Measurements from ENCODE around the gene MAML3.

Gene MAML3

DNA sequence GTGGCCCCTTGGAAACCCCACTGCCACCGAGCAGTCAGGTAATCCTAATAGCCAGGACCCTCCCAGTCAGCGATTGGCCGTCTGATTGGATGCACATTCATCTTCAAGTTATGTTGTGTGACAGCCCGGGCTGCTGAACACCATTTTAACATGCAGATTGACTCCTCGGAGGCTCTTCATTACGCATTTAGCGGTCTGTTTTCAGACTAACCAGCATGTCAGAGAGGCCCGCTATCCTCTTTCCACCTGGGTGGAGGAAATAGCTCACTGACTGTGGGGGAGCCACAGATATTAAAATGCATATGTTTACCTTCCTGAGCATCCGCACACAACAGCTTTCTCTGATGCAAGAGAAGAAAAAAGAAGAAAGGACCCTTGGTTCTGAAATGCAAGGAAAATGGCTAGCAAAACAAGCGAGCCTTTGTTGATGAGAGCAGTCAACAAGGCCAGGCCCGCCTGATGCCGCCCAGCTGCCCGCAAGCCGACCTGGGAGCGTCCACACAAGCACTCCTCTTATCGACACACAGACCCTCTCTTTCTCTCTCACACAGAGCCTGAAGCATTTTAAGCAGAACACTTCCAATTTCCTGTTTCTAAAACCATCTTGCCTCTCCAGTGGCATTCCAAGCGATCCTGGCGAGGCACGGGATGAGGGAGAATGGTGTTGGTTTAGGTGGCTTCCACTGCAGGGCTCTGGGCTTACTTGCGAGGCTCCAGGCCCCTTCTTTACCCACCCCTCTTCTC is 370.1 kb downstream of the MAML3 start:
- DNase-seq (ENCODE audit: low read depth in 2 of 2), result no peak

DNA sequence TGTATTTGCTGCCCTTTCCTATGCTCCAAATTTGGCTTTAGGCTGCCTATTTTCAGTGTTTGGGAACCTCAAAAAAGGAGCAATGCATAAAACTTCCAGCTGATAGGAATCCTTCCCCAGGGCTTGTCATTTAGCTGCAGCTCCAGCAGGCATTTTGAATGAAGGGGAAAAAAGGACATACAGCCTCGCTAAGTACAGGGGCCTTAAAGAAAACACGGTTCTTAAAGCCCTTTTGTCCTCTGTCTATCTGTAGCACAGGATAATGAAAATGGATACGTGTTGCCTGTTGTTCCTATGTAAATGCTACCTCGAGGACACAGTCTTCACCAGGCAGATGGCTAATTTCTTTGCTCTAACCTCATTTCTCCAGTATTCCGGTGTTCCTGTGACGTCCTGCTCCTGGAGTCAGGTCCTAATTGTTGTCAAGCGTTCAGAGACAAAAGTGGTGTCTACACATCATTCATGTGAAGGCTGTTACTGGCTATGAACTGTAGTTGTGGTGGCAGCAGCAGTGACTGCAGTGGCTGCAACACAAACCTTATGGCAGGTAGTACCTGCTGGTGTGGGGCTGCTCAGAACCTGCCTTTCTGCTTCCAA is 371.0 kb downstream of the MAML3 start:
- no peak for DNase-seq (ENCODE audit: low read depth in 2 of 2)

DNA sequence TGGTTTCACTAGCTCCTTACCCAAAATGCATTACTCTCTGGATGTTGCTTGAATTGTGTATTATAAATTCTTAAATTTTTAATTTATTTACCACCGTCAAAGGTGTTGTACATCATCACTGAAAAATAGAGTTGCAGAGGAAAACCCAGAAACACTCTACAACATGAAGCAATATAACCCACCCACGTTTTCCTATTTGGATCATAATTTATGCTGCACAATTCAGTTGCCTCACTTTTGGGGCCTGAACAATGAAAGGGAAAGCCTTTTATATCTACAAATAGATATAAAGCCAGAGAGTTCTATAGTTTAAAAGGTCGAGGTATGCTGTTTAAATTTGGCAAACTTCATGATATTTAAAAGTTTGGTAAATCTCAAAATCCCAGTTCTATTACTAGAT is 372.9 kb downstream of the MAML3 start:
- no peak for DNase-seq (ENCODE audit: low read depth in 2 of 2)

DNA sequence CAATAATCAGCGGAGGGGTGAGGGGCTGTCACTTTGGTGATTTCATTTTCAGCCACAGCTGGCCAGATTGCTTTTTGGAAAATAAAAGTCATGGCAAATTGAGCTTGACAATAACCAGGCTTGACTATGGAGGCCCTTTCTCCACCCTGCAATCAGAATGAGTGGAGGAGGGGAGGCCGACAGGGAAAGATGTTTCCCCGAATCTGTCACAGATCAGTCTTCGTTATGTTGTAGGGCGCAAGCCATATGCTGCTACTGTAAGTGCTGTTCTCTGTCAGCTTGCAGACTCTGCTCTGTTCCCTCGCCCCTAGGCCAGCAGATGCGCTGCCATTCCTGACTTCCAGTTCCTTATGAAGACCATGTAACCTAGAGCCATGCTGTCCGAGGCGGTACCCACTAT is 374.3 kb downstream of the MAML3 start:
- no peak for DNase-seq (ENCODE audit: low read depth in 2 of 2)

DNA sequence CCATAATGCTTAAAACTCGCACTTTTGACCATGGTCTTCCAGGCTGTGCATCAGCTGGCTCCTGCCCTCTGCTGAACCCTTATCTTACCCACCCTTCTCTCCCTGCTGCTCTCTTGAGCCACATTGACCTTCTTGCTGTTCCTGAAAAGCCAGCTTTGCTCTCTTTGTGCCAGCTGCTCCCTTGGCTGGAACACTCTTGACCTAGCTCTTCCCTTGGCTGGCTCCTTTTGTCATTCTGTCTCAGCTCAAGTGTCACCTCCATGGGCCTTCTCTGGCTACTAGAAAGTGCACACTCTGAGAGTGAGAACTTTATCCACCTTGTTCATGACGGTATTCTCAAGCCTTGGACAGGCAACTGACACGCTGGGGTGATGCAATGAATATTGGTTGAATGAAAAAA is 376.2 kb downstream of the MAML3 start:
- DNase-seq (ENCODE audit: low read depth in 2 of 2), result no peak

DNA sequence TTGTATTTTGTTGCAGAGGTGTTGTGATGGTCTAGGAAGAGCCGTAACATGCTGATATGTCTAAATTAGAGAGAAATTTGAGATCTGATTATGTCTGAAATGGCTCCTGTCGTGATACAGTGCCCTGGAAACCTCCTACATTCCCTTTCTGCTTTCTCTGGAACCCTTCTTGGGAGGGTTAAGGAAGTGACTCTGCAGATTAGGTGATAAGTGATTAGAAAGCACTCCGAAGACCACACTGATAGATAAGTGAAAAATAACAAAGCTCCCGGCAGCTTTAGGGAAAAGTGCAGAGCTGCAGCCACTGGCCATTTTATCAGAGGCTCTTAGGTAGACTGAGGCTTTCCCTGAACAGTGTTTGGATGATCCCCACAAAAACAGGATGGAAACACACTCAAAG is 377.7 kb downstream of the MAML3 start:
- no peak for DNase-seq (ENCODE audit: low read depth in 2 of 2)

DNA sequence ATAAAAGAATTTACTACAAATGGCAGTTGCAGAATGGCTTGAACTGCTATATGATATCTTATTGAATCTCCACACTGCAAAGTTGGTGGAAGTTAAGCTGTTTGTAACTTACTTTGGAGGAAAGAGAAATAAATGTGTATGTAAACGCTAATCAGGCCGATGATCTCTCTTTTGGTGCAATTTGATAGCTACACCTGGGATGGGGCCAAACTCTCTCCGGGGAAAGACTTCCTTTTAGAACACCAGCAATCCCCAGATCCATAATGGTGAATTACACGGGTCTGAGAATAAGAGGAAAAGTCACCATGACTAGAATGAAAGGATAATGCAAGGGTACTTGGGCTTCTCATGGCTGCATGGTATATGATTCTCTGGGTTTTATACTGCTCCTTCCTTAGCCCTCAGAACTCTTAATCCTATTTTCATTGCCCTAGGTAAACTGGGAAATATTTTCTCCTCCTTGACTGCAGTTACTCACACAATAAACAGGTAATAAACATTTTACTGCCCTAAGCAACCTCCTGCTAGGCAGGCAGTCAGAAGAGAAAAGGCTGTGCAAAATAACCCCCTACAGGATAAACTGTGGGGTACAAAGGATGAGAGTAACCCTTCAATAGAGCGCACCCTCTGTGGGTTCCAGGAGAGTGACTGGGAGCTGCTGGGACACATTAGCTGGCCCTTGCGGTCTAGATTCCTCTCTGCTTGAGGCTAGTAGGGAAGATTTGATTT is 379.1 kb downstream of the MAML3 start:
- DNase-seq (ENCODE audit: low read depth in 2 of 2), result no peak

DNA sequence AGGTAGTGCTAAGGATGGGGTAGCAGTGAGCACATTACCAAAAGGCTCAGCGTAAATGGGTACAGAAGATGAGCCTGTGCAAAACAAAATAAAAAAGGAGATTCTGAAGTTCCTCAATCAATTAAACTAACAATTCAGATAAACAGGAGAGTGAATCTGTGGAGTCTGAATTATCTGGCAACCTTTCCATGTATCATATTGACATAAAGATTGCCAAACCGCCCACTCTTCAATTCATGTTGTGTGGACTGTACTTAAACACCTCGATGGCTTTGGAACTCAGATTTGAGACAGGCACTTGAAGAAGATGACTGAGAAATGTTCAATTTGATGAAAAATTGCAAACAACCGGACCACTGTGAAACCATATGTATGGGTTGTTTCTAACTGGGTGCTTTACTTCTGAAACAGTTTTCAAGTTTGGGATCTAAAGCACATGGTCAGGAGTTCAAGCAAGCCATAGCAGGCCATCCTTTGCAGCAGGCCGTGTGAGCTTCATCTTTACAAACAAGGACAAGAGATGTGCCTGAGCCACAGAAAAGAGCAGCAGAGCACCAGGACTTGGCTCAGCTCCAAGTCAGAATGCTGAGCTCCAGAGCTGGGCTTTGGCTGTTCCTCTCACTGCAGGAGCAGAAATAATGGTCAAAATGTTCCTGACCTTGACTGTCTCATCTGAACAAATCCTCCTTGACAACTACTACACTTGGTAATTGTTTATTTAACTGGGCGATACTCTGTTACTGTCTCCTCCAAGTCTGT is 380.2 kb downstream of the MAML3 start:
- DNase-seq (ENCODE audit: low read depth in 2 of 2), result no peak

DNA sequence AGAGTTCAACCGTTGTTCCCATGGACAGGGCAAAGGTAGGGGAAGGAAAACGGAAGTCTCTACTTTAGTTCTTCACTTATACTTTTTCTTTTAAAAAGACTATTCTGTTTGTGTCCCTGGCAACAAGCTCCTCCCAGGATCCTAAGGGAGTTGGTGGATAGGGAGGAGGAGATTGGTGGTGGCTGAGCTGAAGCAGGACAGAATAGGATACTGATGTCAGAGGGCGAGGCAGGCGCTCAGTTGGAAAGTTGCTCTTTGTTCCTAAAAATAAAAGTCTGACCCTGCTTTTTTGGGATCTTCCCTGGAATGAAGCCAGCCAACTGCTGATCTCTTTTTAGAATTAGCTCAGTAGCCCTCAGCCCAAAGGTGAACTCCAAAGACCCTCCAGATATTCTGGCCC is 383.6 kb downstream of the MAML3 start:
- no peak for DNase-seq (ENCODE audit: low read depth in 2 of 2)

DNA sequence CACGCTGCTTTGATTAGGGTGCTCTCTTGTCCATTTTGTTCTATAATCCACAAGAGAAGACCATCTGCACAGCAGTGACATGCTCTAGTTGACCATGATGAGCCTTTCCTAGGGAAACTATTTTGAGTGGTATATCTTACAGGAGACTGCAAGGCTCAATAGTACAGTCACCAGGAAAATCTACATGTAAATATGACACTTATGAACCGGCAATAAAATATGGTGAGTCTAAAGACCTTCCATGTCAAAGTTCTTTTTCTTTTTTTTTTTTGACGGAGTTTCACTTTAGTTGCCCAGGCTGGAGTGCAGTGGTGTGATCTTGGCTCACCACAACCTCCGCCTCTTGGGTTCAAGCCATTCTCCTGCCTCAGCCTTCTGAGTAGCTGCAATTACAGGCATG is 384.6 kb downstream of the MAML3 start:
- no peak for DNase-seq (ENCODE audit: low read depth in 2 of 2)

DNA sequence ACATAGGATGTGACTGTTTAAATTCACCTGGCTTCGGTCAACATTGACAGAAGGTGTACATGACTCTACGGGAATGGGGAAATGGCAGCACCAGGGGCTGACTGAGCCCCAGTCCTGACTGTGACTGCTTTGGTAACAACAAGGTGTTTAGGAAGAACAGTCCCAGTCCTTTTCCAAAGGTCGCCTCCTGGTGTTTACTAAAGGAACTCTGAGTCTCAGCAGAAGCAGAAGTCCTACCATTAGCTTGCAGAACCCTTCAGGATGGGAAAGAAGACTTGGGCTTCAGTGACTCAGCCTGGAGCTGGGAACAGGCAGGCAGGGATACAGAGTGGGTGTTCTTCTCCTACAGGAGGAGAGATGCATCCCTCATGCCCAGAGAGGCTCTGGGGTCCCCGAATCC is 385.1 kb downstream of the MAML3 start:
- no peak for DNase-seq (ENCODE audit: low read depth in 2 of 2)

DNA sequence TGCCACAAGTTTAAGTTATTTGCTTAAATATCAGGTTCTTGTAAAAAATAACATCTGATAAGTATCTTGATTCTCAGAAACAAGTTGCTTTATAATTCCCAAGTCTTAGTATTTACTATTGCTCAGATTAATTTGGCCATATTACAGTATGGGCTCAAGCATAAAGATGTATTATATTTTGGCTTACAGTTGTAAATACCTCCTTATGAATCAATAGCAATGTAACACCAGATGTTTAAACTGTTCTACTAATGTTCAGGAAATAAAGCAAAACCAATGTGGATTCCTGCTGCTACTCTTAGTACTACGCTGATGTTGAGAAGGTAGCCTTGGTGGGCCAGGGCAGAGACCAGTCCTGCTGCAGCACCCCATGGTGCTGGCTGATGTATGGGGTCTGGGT is 385.6 kb downstream of the MAML3 start:
- peak in 1 of 2 experiments; percentile 7 for DNase-seq (ENCODE audit: low read depth in 2 of 2)

DNA sequence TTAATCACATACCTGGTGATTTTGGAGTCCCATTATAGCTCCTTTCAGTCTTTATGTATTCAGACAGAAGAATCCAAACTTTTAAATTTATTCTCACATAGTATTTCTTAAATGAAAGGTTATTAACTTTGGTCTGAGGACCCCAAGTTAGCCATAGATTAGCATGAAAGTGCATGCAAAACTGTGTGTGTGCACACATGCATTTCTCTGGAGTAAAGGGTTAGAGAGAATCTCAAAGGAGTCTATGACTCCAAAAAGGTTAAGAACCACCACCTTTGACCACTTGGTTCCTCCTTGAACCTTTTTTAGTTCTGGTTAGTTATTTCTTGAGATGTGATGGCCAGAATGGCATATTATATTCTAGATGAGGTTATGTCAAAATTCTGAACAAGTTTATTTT is 386.4 kb downstream of the MAML3 start:
- no peak for DNase-seq (ENCODE audit: low read depth in 2 of 2)

DNA sequence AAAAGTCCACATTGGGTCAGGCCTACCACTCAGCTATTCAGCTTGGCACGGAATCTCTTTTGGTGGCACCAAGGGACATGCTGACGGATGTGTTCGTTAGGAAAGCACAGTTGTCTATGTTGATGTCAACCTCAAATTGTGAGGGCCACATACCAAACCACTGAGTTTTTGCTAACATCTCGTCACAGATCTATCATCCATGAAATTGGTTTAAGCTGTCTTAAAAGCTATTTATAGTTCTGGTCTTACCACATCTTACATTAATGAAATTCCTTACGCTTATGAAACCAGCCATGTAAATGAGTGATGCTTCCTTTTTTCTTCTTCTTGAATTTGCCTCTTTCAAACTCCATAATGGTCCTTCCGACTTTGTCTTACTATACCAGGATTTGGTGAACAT is 386.8 kb downstream of the MAML3 start:
- peak; percentile 82 to 86 for DNase-seq (ENCODE audit: low read depth in 2 of 2)

DNA sequence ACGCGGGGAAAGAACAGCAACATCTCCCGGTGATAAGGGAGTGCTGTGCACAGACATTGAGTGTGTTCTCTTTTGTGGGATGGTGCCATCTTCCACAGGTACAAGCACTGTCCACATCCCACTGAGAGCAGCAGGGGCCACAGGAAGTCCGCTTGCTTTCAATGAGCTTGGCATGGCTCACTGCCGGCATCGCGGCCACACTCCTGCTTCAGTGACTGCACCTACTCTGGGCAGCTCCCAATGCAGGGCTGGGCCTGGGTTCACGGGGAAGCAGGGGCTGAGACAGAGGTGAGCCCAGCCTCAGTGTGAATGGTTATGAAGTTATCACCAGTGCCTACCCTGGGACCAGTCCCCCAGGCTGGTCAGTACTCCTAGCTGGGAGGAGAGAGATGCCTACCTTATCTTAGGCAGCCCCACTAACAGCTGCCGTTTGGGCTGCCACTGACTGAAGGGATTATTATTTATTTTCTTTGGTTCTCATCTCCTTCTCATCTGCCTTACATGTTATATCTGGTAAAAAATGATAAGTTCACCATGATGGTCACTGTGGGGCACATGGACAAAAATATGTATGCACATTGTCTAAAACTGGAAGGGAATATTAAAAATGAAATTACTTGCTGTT is 389.2 kb downstream of the MAML3 start:
- DNase-seq (ENCODE audit: low read depth in 2 of 2), result no peak

DNA sequence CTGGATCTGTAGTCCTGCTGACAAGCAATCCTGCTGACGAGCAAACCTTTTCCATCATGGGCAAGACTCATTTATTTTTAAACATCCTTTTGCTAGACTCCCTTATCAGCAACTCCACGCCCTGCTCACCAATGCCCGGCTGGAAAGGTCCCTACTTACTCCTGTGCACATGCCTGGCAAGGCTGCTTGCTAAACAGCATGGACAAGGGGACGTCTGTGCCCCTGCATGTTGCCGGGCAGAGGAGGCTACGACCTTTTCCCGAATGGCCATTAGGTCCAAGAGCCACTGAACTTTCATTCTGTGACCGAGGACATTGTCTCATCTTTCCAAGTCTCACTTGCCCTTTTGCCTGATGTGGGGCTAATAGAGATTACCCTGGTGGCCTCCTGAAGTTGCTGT is 389.8 kb downstream of the MAML3 start:
- DNase-seq (ENCODE audit: low read depth in 2 of 2), result no peak

DNA sequence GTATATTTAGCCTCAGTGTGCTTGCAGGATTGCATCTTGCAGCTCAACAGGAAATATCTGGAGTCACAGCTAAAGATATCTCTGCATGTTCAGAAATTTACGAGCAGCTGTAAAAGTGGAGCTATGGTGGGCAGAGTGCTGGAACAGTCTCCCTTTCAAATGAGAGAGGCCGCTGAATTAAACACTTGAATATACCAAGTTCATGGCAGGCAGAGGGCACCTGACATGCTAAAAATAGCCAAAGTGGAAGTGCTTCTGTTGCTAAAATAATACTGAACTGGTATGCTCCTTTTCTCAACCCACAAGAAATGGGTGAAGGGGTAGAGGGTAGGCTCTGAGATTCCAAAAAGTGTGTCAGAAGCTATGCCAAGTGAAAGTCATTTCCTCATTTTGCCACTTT is 390.3 kb downstream of the MAML3 start:
- no peak for DNase-seq (ENCODE audit: low read depth in 2 of 2)

DNA sequence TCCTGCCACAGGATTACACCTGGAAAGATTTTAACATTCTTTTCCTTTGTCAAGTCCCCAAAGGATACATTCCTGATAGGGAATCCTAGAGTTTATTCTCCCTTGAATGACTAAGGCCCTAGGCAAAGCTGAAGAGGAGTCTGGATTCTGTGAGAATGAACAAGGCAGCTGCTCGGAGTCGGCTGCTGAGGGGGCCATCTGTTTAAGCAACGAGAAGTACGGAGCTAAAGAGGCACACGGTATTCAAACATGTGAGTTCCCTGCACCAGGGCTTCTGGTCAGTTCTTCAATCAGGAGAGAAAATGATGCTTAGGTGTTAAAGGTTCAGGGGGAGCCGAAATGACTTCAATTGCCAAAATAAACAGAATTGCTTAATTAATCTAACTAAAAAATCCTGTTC is 390.8 kb downstream of the MAML3 start:
- no peak for DNase-seq (ENCODE audit: low read depth in 2 of 2)

DNA sequence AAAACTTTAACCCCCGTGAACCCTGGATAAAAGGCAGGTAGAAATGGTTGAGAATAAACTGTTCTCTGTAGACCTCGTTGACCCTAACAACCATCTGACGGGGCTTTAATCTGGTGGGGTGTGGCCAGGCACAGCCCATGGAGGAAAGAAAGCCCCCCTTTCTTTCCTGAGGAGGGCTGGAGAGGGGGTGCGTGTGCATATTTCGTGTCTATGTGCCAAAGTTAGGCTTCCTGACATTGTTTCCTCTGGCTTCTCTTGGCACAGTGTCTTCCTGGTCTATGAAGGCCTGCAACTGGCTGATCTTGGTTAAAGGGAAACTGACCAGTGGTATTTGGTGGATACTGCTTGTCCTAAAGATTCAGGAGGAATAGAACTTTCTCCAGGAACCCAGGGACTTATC is 391.3 kb downstream of the MAML3 start:
- no peak for DNase-seq (ENCODE audit: low read depth in 2 of 2)

DNA sequence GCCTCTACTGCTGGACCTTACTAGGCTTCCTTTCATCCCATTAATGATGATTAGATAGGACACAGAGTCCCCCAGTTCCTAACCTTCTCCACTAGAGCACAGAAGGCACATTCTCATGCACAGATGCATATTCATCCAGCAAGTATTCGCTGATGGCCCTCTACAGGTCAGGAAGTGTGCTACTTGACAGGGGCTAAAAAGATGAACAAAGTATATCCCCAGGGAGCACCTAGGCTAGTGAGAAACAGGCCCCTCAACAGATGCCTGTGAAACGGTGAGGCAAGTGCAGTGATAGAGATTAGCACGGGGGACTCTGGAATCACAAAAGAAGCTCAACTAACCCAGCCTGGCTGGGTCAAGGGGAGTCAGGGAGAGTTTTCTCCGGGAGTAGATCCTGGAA is 392.5 kb downstream of the MAML3 start:
- no peak for DNase-seq (ENCODE audit: low read depth in 2 of 2)

DNA sequence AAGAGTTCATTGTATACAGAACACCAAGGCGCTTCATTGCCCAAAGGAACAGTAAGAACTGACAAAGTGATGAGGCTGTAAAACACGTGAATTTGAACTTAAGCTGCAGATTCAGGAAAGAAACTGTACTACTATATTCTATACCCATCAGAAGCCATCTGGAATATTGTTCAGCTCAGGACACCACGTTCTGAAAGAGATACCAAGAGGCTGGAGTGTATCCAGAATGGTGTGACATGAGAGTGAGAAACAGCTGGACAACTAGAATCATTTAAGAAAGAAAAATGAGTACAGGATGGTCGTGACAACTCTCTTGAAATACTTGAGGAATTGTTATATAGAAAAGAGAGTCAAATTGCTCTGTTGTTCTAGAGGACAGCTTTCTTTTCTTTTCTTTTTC is 393.4 kb downstream of the MAML3 start:
- DNase-seq (ENCODE audit: low read depth in 2 of 2), result no peak

DNA sequence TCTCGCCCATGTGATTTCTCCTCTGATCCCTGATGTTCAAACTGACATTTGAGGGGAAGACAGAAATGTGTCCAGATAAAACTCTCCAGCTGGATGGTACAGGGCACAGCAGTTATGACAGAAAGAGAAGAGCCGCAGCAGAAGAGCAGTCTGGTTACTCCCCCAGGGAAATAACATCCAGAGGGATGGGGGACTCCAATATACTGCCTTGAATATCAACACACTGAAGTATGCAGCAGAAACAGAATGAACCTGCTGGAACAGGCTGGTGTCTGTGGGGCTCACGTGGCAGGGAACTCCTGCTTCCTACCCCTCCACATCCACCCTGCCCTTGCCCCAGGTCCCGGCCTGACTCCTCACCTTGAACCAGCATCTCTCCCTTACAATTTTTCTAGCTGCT is 394.9 kb downstream of the MAML3 start:
- no peak for DNase-seq (ENCODE audit: low read depth in 2 of 2)

Data from fibroblast of skin of left biceps (primary cell).